ENCODE results near the gene POLR1H. TPM values are rescaled to one million over a fixed set of nuclear protein-coding genes. Genes with fewer than 3 reads are reported as not detected.

Gene POLR1H
- total and polyA plus RNA-seq, 5 donors from 2014 or later = 37.8 to 133 (median 120) TPM

DNA sequence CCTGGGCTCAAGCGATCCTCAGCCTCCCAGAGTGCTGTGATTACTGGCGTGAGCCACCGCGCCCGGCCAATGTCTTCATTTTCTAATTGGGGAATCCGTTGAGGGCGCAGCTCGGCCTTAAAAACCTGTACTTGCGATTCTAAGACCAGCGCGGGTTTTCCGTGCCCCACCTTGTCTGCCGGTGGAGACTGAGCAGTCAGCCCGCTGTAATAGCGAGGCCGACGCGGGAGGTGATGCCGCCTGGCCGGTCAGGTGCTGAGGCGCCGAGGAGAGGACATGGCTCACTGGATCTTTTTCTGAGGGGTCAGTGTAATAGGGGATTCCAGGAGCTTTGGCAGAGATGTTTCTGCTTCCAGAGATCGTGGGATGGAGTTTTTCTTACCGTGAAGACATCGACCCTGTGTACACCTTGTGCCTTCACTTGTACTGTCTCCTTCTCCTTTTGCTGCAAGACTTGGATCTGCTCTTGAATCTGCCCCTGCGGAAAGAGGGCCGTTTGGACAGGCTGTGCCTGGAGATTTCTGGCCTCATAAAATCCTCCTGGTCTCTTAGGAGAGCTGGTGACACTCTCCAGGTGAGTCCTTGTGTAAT lies 50.3 kb downstream of the POLR1H start:
- DNase-seq (no peak), ATAC-seq (ENCODE audit: low read depth in 2 of 2) (no peak)
- H3K36me3 ChIP-seq (ENCODE audit: control insufficient read depth, insufficient read depth, low read length) = no peaks in the 10 kb centered on the region
- H3K27me3 ChIP-seq (ENCODE audit: control insufficient read depth, insufficient read depth, low read length) = peaks cover 34% of the 10 kb centered on the region
- H3K36me3 Mint-ChIP-seq = no peaks in the 10 kb centered on the region
- H3K9me3 Mint-ChIP-seq = no peaks in the 10 kb centered on the region
- H3K4me3 Mint-ChIP-seq = no peak overlapping the region
- peaks cover 81% of the 10 kb centered on the region for H3K27me3 Mint-ChIP-seq
- H3K27ac Mint-ChIP-seq = no peak overlapping the region
- H3K27ac ChIP-seq (ENCODE audit: insufficient read depth, low read length, poor library complexity, severe bottlenecking) = no peak overlapping the region
- peaks cover 0 to 9% (median 0%) of the 10 kb centered on the region in 4 donors for H3K4me1 Mint-ChIP-seq
- H3K4me1 ChIP-seq (ENCODE audit: control insufficient read depth, insufficient read depth, low read length, poor library complexity, severe bottlenecking) = no peaks in the 10 kb centered on the region
- no peak overlapping the region for H3K4me3 ChIP-seq (ENCODE audit: low read depth, low read length)
- no peaks in the 10 kb centered on the region for H3K9me3 ChIP-seq (ENCODE audit: control insufficient read depth in 2 of 2, low read length in 2 of 2)

DNA sequence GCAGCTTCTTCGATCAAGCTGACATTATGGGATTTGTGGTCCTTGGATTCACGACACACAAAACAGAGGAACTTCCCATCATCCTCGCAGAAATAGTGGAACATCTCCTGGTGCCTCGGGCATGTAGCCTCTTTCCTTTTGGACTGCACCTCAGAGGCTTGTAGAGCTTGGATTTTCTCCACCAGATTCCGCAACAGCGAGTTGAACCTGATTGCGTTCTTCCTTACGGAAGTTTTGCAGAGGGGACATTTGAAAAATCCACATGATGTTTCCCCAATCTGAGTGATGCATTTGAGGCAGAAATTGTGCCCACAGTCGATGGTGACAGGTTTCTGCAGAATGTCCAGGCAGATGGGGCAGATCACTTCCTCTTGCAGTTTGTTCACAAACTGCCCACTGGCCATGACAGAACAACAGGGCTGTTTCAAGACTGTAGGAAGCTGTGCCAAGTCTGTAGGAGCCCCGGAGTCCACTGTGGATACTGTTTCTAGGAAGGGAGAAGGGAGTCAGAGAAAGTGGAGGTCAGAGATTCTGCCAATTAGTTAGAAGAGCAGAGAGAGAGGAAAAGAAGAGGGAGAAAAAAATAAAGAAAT lies 51.4 kb downstream of the POLR1H start:
- Mint-ChIP-seq H3K4me1 (peaks cover 0 to 9% (median 0%) of the 10 kb centered on the region in 4 donors), H3K36me3 (no peaks in the 10 kb centered on the region)
- no peak for ATAC-seq (ENCODE audit: low read depth in 2 of 2)

DNA sequence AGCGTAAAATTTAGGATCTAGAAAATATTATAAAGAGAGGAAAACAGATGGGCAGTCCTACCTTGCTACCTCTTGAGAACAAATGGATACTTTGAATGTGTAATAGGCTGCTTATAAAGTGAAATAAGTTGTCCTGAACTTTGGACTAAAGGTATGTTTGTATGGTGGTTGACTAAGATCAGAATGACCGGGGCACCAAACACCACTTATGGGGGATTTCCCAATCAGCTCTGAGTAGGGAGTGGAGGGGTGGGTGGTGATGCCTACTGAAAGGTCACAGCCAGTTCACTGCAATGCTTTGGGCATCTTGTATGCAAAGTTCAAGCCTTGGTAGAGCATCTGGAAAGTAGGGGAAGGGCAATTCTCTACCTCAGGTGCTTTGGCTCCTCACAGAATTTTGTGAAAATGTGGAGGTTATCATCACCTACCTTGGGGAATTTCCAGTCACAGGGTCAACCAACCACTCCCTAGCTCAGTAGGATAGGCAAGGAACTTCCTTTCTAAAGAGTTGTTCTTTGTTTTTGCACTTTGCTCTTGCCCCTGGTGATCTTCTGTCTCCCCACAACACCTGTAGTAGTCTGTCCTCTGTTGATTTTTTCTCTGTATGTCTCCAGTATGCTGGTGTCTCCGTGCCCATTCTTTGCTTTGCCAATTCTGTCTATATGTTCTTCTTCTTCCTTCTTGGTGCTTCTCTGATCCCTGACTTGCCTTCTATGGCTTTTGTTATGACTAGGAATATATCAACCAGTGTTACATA lies 52.1 kb downstream of the POLR1H start, which contains the start of gene TRIM31:
Gene TRIM31, minus strand, starts transcription at position 88 of the 757 bp plus-strand sequence. CDS start 285 bp downstream, outside the sequence.
- no peak for DNase-seq
- peaks cover 0 to 9% (median 0%) of the 10 kb centered on the region in 4 donors for H3K4me1 Mint-ChIP-seq
- no peaks in the 10 kb centered on the region for H3K36me3 ChIP-seq (ENCODE audit: control insufficient read depth, insufficient read depth, low read length)
- H3K27ac ChIP-seq (ENCODE audit: insufficient read depth, low read length, poor library complexity, severe bottlenecking) = no peak within 1 kb of the TSS
- H3K4me3 ChIP-seq (ENCODE audit: low read depth, low read length) = no peak within 1 kb of the TSS
- no peak for ATAC-seq (ENCODE audit: low read depth in 2 of 2)
- H3K9me3 ChIP-seq (ENCODE audit: control insufficient read depth in 2 of 2, low read length in 2 of 2) = no peaks in the 10 kb centered on the region
- no peaks in the 10 kb centered on the region for H3K9me3 Mint-ChIP-seq
- no peak within 1 kb of the TSS for H3K27ac Mint-ChIP-seq
- H3K4me1 ChIP-seq (ENCODE audit: control insufficient read depth, insufficient read depth, low read length, poor library complexity, severe bottlenecking) = no peaks in the 10 kb centered on the region
- H3K36me3 Mint-ChIP-seq = no peaks in the 10 kb centered on the region
- peaks cover 67% of the 10 kb centered on the region for H3K27me3 Mint-ChIP-seq
- H3K27me3 ChIP-seq (ENCODE audit: control insufficient read depth, insufficient read depth, low read length) = peaks cover 32% of the 10 kb centered on the region
- H3K4me3 Mint-ChIP-seq = no peak within 1 kb of the TSS

More for the DNA sequence above, 51.4 kb downstream of the POLR1H start:
- H3K27ac ChIP-seq (ENCODE audit: insufficient read depth, low read length, poor library complexity, severe bottlenecking) = no peak overlapping the region
- Mint-ChIP-seq H3K9me3 (no peaks in the 10 kb centered on the region), H3K27me3 (peaks cover 70% of the 10 kb centered on the region), H3K27ac (no peak overlapping the region), H3K4me3 (no peak overlapping the region)
- H3K9me3 ChIP-seq (ENCODE audit: control insufficient read depth in 2 of 2, low read length in 2 of 2) = no peaks in the 10 kb centered on the region
- no peaks in the 10 kb centered on the region for H3K36me3 ChIP-seq (ENCODE audit: control insufficient read depth, insufficient read depth, low read length)
- no peaks in the 10 kb centered on the region for H3K4me1 ChIP-seq (ENCODE audit: control insufficient read depth, insufficient read depth, low read length, poor library complexity, severe bottlenecking)
- DNase-seq = no peak
- peaks cover 34% of the 10 kb centered on the region for H3K27me3 ChIP-seq (ENCODE audit: control insufficient read depth, insufficient read depth, low read length)
- no peak overlapping the region for H3K4me3 ChIP-seq (ENCODE audit: low read depth, low read length)

DNA sequence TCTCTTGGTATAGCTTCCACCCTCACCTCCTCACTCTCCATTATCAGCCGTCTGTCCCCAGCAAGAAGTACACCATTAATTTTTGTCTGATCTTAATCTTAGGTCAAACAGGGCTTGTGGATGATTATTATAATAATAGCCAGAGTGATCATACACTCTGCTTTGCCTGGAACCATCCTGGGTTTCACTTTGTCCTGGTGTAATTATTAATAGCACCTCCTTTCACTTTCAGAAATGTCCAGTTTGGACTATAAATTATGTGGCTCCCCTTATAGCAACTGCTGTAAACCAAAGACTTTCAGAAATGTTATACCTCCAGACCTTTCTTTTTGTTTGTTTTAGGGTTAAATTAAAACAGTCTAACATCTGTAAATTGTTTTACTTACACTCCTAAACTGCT lies 52.8 kb downstream of the POLR1H start:
- DNase-seq (no peak), ATAC-seq (ENCODE audit: low read depth in 2 of 2) (no peak)
- no peak overlapping the region for H3K4me3 ChIP-seq (ENCODE audit: low read depth, low read length)
- no peak overlapping the region for H3K27ac ChIP-seq (ENCODE audit: insufficient read depth, low read length, poor library complexity, severe bottlenecking)
- H3K4me1 ChIP-seq (ENCODE audit: control insufficient read depth, insufficient read depth, low read length, poor library complexity, severe bottlenecking) = no peaks in the 10 kb centered on the region
- Mint-ChIP-seq H3K4me1 (peaks cover 0 to 9% (median 0%) of the 10 kb centered on the region in 4 donors), H3K27ac (no peak overlapping the region), H3K27me3 (peaks cover 66% of the 10 kb centered on the region), H3K9me3 (no peaks in the 10 kb centered on the region), H3K4me3 (no peak overlapping the region), H3K36me3 (no peaks in the 10 kb centered on the region)
- peaks cover 31% of the 10 kb centered on the region for H3K27me3 ChIP-seq (ENCODE audit: control insufficient read depth, insufficient read depth, low read length)
- no peaks in the 10 kb centered on the region for H3K9me3 ChIP-seq (ENCODE audit: control insufficient read depth in 2 of 2, low read length in 2 of 2)
- no peaks in the 10 kb centered on the region for H3K36me3 ChIP-seq (ENCODE audit: control insufficient read depth, insufficient read depth, low read length)

Other genes with a start within 250 kb of the POLR1H start
- gene HLA-G, start 233.4 kb upstream of the POLR1H start, total RNA-seq = 0.49 TPM
- gene HLA-G, start 233.4 kb upstream of the POLR1H start, polyA plus RNA-seq = 1 to 10 TPM in 3 of 4 donors, under 1 TPM in 1; 0.39 to 3.2 (median 1.3) TPM
- 2,388 TPM for gene HLA-A, start 118.7 kb upstream of the POLR1H start, total RNA-seq
- 1,000 to 10,000 TPM; 3,137 to 5,572 (median 4,009) TPM for gene HLA-A, start 118.7 kb upstream of the POLR1H start, polyA plus RNA-seq
- 59.4 TPM for gene PPP1R11, start 5.9 kb downstream of the POLR1H start, total RNA-seq
- 100 to 1,000 TPM in 1 of 4 donors, 10 to 100 TPM in 3; 91.1 to 101 (median 96.0) TPM for gene PPP1R11, start 5.9 kb downstream of the POLR1H start, polyA plus RNA-seq
- gene RNF39, start 14.5 kb downstream of the POLR1H start, total RNA-seq = not detected
- under 1 TPM in 2 of 4 donors, not detected in 2; 0.14 to 0.23 TPM for gene RNF39, start 14.5 kb downstream of the POLR1H start, polyA plus RNA-seq
- not detected for gene TRIM31, start 51.8 kb downstream of the POLR1H start, total RNA-seq
- gene TRIM31, start 51.8 kb downstream of the POLR1H start, polyA plus RNA-seq = under 1 TPM in 2 of 4 donors, not detected in 2; 0.13 to 0.18 TPM
- gene TRIM40, start 74.9 kb downstream of the POLR1H start, total RNA-seq = 0.39 TPM
- gene TRIM40, start 74.9 kb downstream of the POLR1H start, polyA plus RNA-seq = not detected
- gene TRIM10, start 99.9 kb downstream of the POLR1H start, total RNA-seq = not detected
- gene TRIM10, start 99.9 kb downstream of the POLR1H start, polyA plus RNA-seq = not detected
- not detected for gene TRIM15, start 102.3 kb downstream of the POLR1H start, total RNA-seq
- not detected for gene TRIM15, start 102.3 kb downstream of the POLR1H start, polyA plus RNA-seq
- 75.1 TPM for gene TRIM26, start 152.1 kb downstream of the POLR1H start, total RNA-seq
- gene TRIM26, start 152.1 kb downstream of the POLR1H start, polyA plus RNA-seq = 10 to 100 TPM; 43.3 to 55.1 (median 49.7) TPM